HAP-1 (cell line): ENCODE results near the gene SUPT5H.

Experiments used
- DNase-seq, 2 experiments: peaks; one replicate each; pipeline ENCODE4 v3.0.0-alpha.2; 2016 to 2020; ENCODE audit warnings: low spot score in 2 of 2
- H3K27me3 ChIP-seq: fragments of 250-450 bp; sonication (Bioruptor Pico); 2 replicates; pipeline ENCODE4 v1.5.1; 2020; ENCODE audit warnings: low read depth, mild to moderate bottlenecking, moderate library complexity
- H3K36me3 ChIP-seq: fragments of 250-450 bp; sonication (Bioruptor Pico); replicated peaks from 2 replicates; pipeline ENCODE4 v1.5.1; 2020; ENCODE audit warnings: mild to moderate bottlenecking
- H3K4me1 ChIP-seq: fragments of 250-450 bp; sonication (Bioruptor Pico); 2 replicates; pipeline ENCODE4 v1.5.1; 2020; ENCODE audit warnings: mild to moderate bottlenecking
- H3K4me3 ChIP-seq: fragments of 250-450 bp; sonication (Bioruptor Pico); 2 replicates; pipeline ENCODE4 v1.5.1; 2020; ENCODE audit warnings: mild to moderate bottlenecking, moderate library complexity
- H3K9me3 ChIP-seq: fragments of 250-450 bp; sonication (Bioruptor Pico); 2 replicates; pipeline ENCODE4 v1.5.1; 2020; ENCODE audit warnings: mild to moderate bottlenecking, moderate library complexity
- in situ Hi-C: fragments of 300-500 bp; cut with MboI; formaldehyde crosslinking; loops from 3 replicates; pipeline ENCODE4 v1.14.3; 2020; ENCODE audit warnings: low sequenced_read_pairs, inconsistent platforms, mixed read lengths

SUPT5H gene

GRCh38 chr19:39425744-39426143 is 19.6 kb upstream of the SUPT5H start:
- H3K9me3 ChIP-seq = no peaks in the 10 kb centered on the region
- H3K4me3 ChIP-seq = no peak overlapping the region
- H3K4me1 ChIP-seq = peaks cover under 1% of the 10 kb centered on the region
- H3K36me3 ChIP-seq = peaks cover 26% of the 10 kb centered on the region
- in situ Hi-C loops = no loop called here
- no peaks in the 10 kb centered on the region for H3K27me3 ChIP-seq
- DNase-seq = no peak

GRCh38 chr19:39426170-39426569 is 19.2 kb upstream of the SUPT5H start:
- H3K4me1 ChIP-seq = peaks cover 4% of the 10 kb centered on the region
- H3K27me3 ChIP-seq = no peaks in the 10 kb centered on the region
- H3K4me3 ChIP-seq = no peak overlapping the region
- in situ Hi-C loops = no loop called here
- peaks cover 25% of the 10 kb centered on the region for H3K36me3 ChIP-seq
- DNase-seq = no peak
- no peaks in the 10 kb centered on the region for H3K9me3 ChIP-seq

- Histone ChIP-seq H3K9me3 (no peaks in the 10 kb centered on the region), H3K36me3 (peaks cover 24% of the 10 kb centered on the region), H3K4me1 (peaks cover 6% of the 10 kb centered on the region), H3K4me3 (no peak overlapping the region), H3K27me3 (no peaks in the 10 kb centered on the region)
- DNase-seq = no peak
- in situ Hi-C loops = no loop called here
Observed at GRCh38 chr19:39427707-39428106, 17.7 kb upstream of the SUPT5H start.

GRCh38 chr19:39428283-39429112 is 16.9 kb upstream of the SUPT5H start:
- in situ Hi-C loops = no loop called here
- Histone ChIP-seq H3K36me3 (peaks cover 27% of the 10 kb centered on the region), H3K4me1 (peaks cover 6% of the 10 kb centered on the region), H3K4me3 (no peak overlapping the region), H3K9me3 (no peaks in the 10 kb centered on the region), H3K27me3 (no peaks in the 10 kb centered on the region)
- DNase-seq = peak in 1 of 2 experiments; percentile 67

GRCh38 chr19:39430675-39431593 is 14.4 kb upstream of the SUPT5H start:
- in situ Hi-C loops = no loop called here
- H3K9me3 ChIP-seq = 0 out of 2 replicates have a peak, but pooled peaks cover 4% of the 10 kb centered on the region
- peak; percentile 67 to 79 for DNase-seq
- H3K36me3 ChIP-seq = peaks cover 40% of the 10 kb centered on the region
- peaks cover 12% of the 10 kb centered on the region for H3K4me1 ChIP-seq
- H3K27me3 ChIP-seq = no peaks in the 10 kb centered on the region
- no peak overlapping the region for H3K4me3 ChIP-seq

- Histone ChIP-seq H3K9me3 (0 out of 2 replicates have a peak, but pooled peaks cover 4% of the 10 kb centered on the region), H3K36me3 (peaks cover 40% of the 10 kb centered on the region), H3K4me1 (peaks cover 17% of the 10 kb centered on the region), H3K27me3 (no peaks in the 10 kb centered on the region), H3K4me3 (no peak overlapping the region)
- in situ Hi-C loops = no loop called here
- DNase-seq = no peak
Observed at GRCh38 chr19:39432677-39433025, 12.7 kb upstream of the SUPT5H start.

GRCh38 chr19:39433480-39434079 is 11.8 kb upstream of the SUPT5H start:
- no peak overlapping the region for H3K4me3 ChIP-seq
- H3K36me3 ChIP-seq = peaks cover 40% of the 10 kb centered on the region
- H3K27me3 ChIP-seq = no peaks in the 10 kb centered on the region
- peaks cover 17% of the 10 kb centered on the region for H3K4me1 ChIP-seq
- no peak for DNase-seq
- in situ Hi-C loops = no loop called here
- 0 out of 2 replicates have a peak, but pooled peaks cover 4% of the 10 kb centered on the region for H3K9me3 ChIP-seq

GRCh38 chr19:39434123-39435076 is 11.0 kb upstream of the SUPT5H start:
- no peaks in the 10 kb centered on the region for H3K27me3 ChIP-seq
- H3K36me3 ChIP-seq = peaks cover 40% of the 10 kb centered on the region
- no peak for DNase-seq
- H3K9me3 ChIP-seq = 0 out of 2 replicates have a peak, but pooled peaks cover 4% of the 10 kb centered on the region
- H3K4me3 ChIP-seq = peak overlapping the region; percentile 100
- in situ Hi-C loops = no loop called here
- H3K4me1 ChIP-seq = peaks cover 17% of the 10 kb centered on the region

GRCh38 chr19:39435499-39436349 is 9.7 kb upstream of the SUPT5H start, which contains the start of gene RPS16:
Gene RPS16, minus strand, starts transcription at chr19:39435949. Its CDS starts 54 bp downstream, at chr19:39435895.
- H3K4me1 ChIP-seq = peaks cover 18% of the 10 kb centered on the region

GRCh38 chr19:39436350-39436716 is 9.0 kb upstream of the SUPT5H start:
- H3K36me3 ChIP-seq = peaks cover 40% of the 10 kb centered on the region
- peaks cover 12% of the 10 kb centered on the region for H3K4me1 ChIP-seq
- H3K4me3 ChIP-seq = peak overlapping the region; percentile 100
- no peaks in the 10 kb centered on the region for H3K27me3 ChIP-seq
- DNase-seq = no peak
- H3K9me3 ChIP-seq = 0 out of 2 replicates have a peak, but pooled peaks cover 4% of the 10 kb centered on the region
- in situ Hi-C loops = no loop called here

More at GRCh38 chr19:39435499-39436349, 9.7 kb upstream of the SUPT5H start, which contains the start of gene RPS16:
- Histone ChIP-seq H3K27me3 (no peaks in the 10 kb centered on the region), H3K4me3 (peak within 1 kb of the TSS; percentile 100), H3K9me3 (0 out of 2 replicates have a peak, but pooled peaks cover 4% of the 10 kb centered on the region), H3K36me3 (peaks cover 40% of the 10 kb centered on the region)
- in situ Hi-C loops = no loop called here
- DNase-seq = peak; percentile 95 to 99

GRCh38 chr19:39438270-39438934 is 7.0 kb upstream of the SUPT5H start:
- DNase-seq = no peak
- in situ Hi-C loops = no loop called here
- H3K4me3 ChIP-seq = no peak overlapping the region

More at GRCh38 chr19:39438270-39438934, 7.0 kb upstream of the SUPT5H start:
- Histone ChIP-seq H3K4me1 (peaks cover 12% of the 10 kb centered on the region), H3K27me3 (no peaks in the 10 kb centered on the region), H3K9me3 (0 out of 2 replicates have a peak, but pooled peaks cover 4% of the 10 kb centered on the region), H3K36me3 (peaks cover 23% of the 10 kb centered on the region)
